GM12878 (cell line): Measurements from ENCODE around the gene ANAPC5. TPM values are rescaled to one million over a fixed set of nuclear protein-coding genes. Genes with fewer than 3 reads are reported as not detected.
A peak's percentile ranks its signal among the peaks of the same experiment; 100 is the strongest.

Experiments
- ATAC-seq: fragments of 200-7000 bp; cut with Tn5 transposase; 3 replicates; pipeline ENCODE4 v1.9.1; 2020; ENCODE audit warnings: mild to moderate bottlenecking, moderate library complexity
- BruUV-seq: library from RNA; stranded (reverse); fragments of 400-500 nt; replicated peaks from 2 replicates; lab custom pipeline; 2021; lab: Mats Ljungman, UMichigan
- CTCF ChIA-PET: fragments of 300-600 bp; sonication (Branson Sonifier 250); formaldehyde crosslinking; extraction: SDS; loops from one replicate; lab custom pipeline; 2021; ENCODE audit warnings: inconsistent platforms; lab: Yijun Ruan, JAX
- POLR2A ChIA-PET: fragments of 350-600 bp; formaldehyde crosslinking; extraction: SDS; loops from one replicate; lab custom pipeline; 2021; ENCODE audit warnings: inconsistent platforms; lab: Charles Lee
- RAD21 ChIA-PET: fragments of 300-600 bp; sonication (Branson Sonifier 250); formaldehyde crosslinking; loops from one replicate; lab custom pipeline; 2023; ENCODE audit warnings: antibody characterized with exemption; ENCODE audit not compliant: unreplicated experiment; lab: Charles Lee
- SMC1A ChIA-PET: fragments of 300-600 bp; sonication (Branson Sonifier 250); formaldehyde crosslinking; loops from one replicate; lab custom pipeline; 2023; ENCODE audit not compliant: unreplicated experiment, uncharacterized antibody; lab: Charles Lee
- DNase-seq: peaks from one replicate; pipeline ENCODE4 v3.0.0-alpha.2; 2011; ENCODE audit warnings: low read depth, low spot score
- FAIRE-seq: peaks from 3 replicates; lab custom pipeline; 2011; peaks lifted over from hg19 to GRCh38; lab: Jason Lieb, UNC
- H2AFZ ChIP-seq: 2 replicates; pipeline ENCODE4 v1.6.0; 2011; ENCODE audit warnings: low read depth, low read length, control low read depth; ENCODE audit not compliant: control insufficient read depth
- H3K27ac ChIP-seq: 2 replicates; pipeline ENCODE4 v1.5.1; 2011; ENCODE audit warnings: control low read depth; ENCODE audit not compliant: control insufficient read depth, insufficient read depth
- H3K27me3 ChIP-seq, 2 experiments: replicated peaks in 1 of 2; 2 replicates each; pipeline versions ENCODE4 v1.6.0 to v1.6.1; 2011; ENCODE audit warnings: low read length in 1 of 2; ENCODE audit not compliant: control insufficient read depth in 2 of 2, insufficient read depth in 2 of 2
- H3K36me3 ChIP-seq, 2 experiments: 2 replicates each; pipeline ENCODE4 v1.5.1; 2011; ENCODE audit warnings: low read length in 1 of 2; ENCODE audit not compliant: control insufficient read depth in 2 of 2, insufficient read depth in 2 of 2
- H3K4me1 ChIP-seq: 2 replicates; pipeline ENCODE4 v1.6.1; 2011; ENCODE audit warnings: mild to moderate bottlenecking, low read length, moderate library complexity, mixed read lengths; ENCODE audit not compliant: control insufficient read depth, insufficient read depth
- H3K4me2 ChIP-seq: 2 replicates; pipeline ENCODE4 v1.6.0; 2011; ENCODE audit warnings: control low read depth; ENCODE audit not compliant: control insufficient read depth, insufficient read depth
- H3K4me3 ChIP-seq: fragments of 200-600 bp; sonication (generic); 2 replicates; pipeline ENCODE4 v1.5.1; 2016
- H3K79me2 ChIP-seq: 2 replicates; pipeline ENCODE4 v1.6.0; 2011; ENCODE audit warnings: low read length; ENCODE audit not compliant: control insufficient read depth, insufficient read depth
- H3K9ac ChIP-seq: 2 replicates; pipeline ENCODE4 v1.8.0; 2011; ENCODE audit warnings: low read length, control low read depth, mixed read lengths; ENCODE audit not compliant: control insufficient read depth, insufficient read depth
- H3K9me3 ChIP-seq: replicated peaks from 3 replicates; pipeline ENCODE4 v1.5.1; 2011; ENCODE audit warnings: mild to moderate bottlenecking, low read length; ENCODE audit not compliant: control insufficient read depth, insufficient read depth
- H4K20me1 ChIP-seq: 2 replicates; pipeline ENCODE4 v1.6.0; 2011; ENCODE audit not compliant: control insufficient read depth, insufficient read depth
- BCL3 ChIP-seq: IDR thresholded peaks from 2 replicates; pipeline ENCODE4 v1.6.1; 2011; ENCODE audit warnings: borderline replicate concordance, low read depth, mild to moderate bottlenecking, moderate library complexity, low read length; ENCODE audit not compliant: insufficient read depth, poor library complexity, severe bottlenecking
- ETV6 ChIP-seq, 2 experiments: fragments of 450-650 bp in 1 of 2; IDR thresholded peaks in 1 of 2; conservative IDR thresholded peaks in 1 of 2; 2 replicates each; pipeline ENCODE4 v1.6.1; 2014; ENCODE audit warnings: antibody characterized with exemption in 1 of 2, borderline replicate concordance in 1 of 2, low read depth in 1 of 2, mild to moderate bottlenecking in 1 of 2, moderate library complexity in 1 of 2
- HDAC6 ChIP-seq: fragments of 200-600 bp; sonication (generic); IDR thresholded peaks from one replicate; pipeline ENCODE4 v1.8.0; 2017; ENCODE audit warnings: antibody characterized with exemption; ENCODE audit not compliant: unreplicated experiment
- HDGF ChIP-seq: fragments of 450-650 bp; IDR thresholded peaks from 2 replicates; pipeline ENCODE4 v1.6.1; 2016; ENCODE audit warnings: antibody characterized with exemption
- IRF5 ChIP-seq: fragments of 450-650 bp; IDR thresholded peaks from 2 replicates; pipeline ENCODE4 v1.6.1; 2017; ENCODE audit warnings: borderline replicate concordance
- POLR2A ChIP-seq: IDR thresholded peaks from 2 replicates; pipeline ENCODE4 v1.6.1; 2011; ENCODE audit warnings: low read depth, mild to moderate bottlenecking, low read length
- SIN3A ChIP-seq: IDR thresholded peaks from 2 replicates; pipeline ENCODE4 v1.6.1; 2012; ENCODE audit warnings: low read depth, low read length, improper control_type of control experiment
- SIX5 ChIP-seq: IDR thresholded peaks from 2 replicates; pipeline ENCODE4 v1.6.1; 2011; ENCODE audit warnings: mild to moderate bottlenecking, low read depth, low read length, moderate library complexity; ENCODE audit not compliant: severe bottlenecking
- SRF ChIP-seq, 2 experiments: IDR thresholded peaks; 2 replicates each; pipeline ENCODE4 v1.6.1; 2011; ENCODE audit warnings: low read depth in 2 of 2, low read length in 2 of 2, mild to moderate bottlenecking in 1 of 2, moderate library complexity in 1 of 2
- USF1 ChIP-seq: IDR thresholded peaks from 2 replicates; pipeline ENCODE4 v1.6.1; 2011; ENCODE audit warnings: borderline replicate concordance, low read depth, mild to moderate bottlenecking, moderate library complexity, mixed read lengths, low read length; ENCODE audit not compliant: insufficient read depth; ENCODE audit errors: extremely low read length
- ZBTB4 ChIP-seq: fragments of 450-650 bp; formaldehyde crosslinking; IDR thresholded peaks from 2 replicates; pipeline ENCODE4 v1.4.0; 2022; ENCODE audit warnings: mild to moderate bottlenecking, moderate library complexity
- WGBS: methylation state at CpG from one replicate; pipeline ENCODE4 v1.1.6; 2016; ENCODE audit warnings: low lambda C conversion rate; ENCODE audit not compliant: insufficient replicate concordance, insufficient coverage; ENCODE audit errors: missing lambda C conversion rate; 5-methylcytosine and 5-hydroxymethylcytosine counted together
- in situ Hi-C: fragments of 300-500 bp; cut with MboI; formaldehyde crosslinking; loops from 9 replicates; pipeline ENCODE4 v1.14.3; 2018; ENCODE audit warnings: mixed read lengths
- intact Hi-C: fragments of 100-400 bp; cut with micrococcal nuclease; formaldehyde crosslinking; loops from one replicate; pipeline ENCODE4 v1.14.2; 2022; ENCODE audit not compliant: unreplicated experiment
- polyA plus RNA-seq, 11 experiments: library from polyadenylated mRNA; depleted of rRNA in 4 of 11; unstranded in 6 of 11; stranded (reverse) in 5 of 11; fragments of >200 nt; fragmentation: Nextera tagmentation in 4 of 11; fragmentation: Illumina TruSeq in 1 of 11; extraction: Ambion mirVana in 4 of 11; extraction: Trizol in 1 of 11; gene quantifications; 1 replicate in 1 of 11; 2 replicates in 10 of 11; pipeline versions ENCODE4 v1.2.1 to v1.2.3, GENCODE V29; 2011 to 2016; ENCODE audit warnings: inconsistent platforms in 2 of 11, missing spikeins in 2 of 11, low read depth in 1 of 11
- total RNA-seq, 4 experiments: library from RNA; depleted of rRNA in 3 of 4; stranded (reverse); fragments of >200 nt in 3 of 4; fragmentation: Illumina TruSeq in 1 of 4; extraction: Trizol in 1 of 4; gene quantifications; 2 replicates each; pipeline versions ENCODE4 v1.2.1 to v1.2.3, GENCODE V29; 2013 to 2021

ANAPC5 gene
- total and polyA plus RNA-seq, 10 of the 15 experiments (the other 5 are each of a cell fraction or from before 2014, with no cell fraction given), result 102 to 227 (median 166) TPM

GRCh38 chr12:121295746-121296617 is 56.2 kb downstream of the ANAPC5 start (continued):
- peak; percentile 51 for TF ChIP-seq USF1
- no peak for TF ChIP-seq SRF (IDR thresholded peaks at IDR 0.05; ENCODE audit: low read depth in 2 of 2, low read length in 2 of 2)

GRCh38 chr12:121295116-121295745 is 57.0 kb downstream of the ANAPC5 start:
- ATAC-seq (peak; percentile 34), FAIRE-seq (no peak), DNase-seq (no peak)
- Histone ChIP-seq H2AFZ (peak overlapping the region; percentile 61; the same call in 1 of the 2 replicates), H3K79me2 (peaks cover 35% of the 10 kb centered on the region), H3K4me1 (peaks cover 16% of the 10 kb centered on the region), H3K9ac (peak overlapping the region; percentile 86), H3K9me3 (no peaks in the 10 kb centered on the region), H3K4me2 (peak overlapping the region; percentile 90), H3K36me3 (peaks cover 0 to 2% of the 10 kb centered on the region in 2 experiments; a peak in 1 of 4 replicates), H4K20me1 (no peaks in the 10 kb centered on the region; the same call in 1 of the 2 replicates), H3K27ac (peak overlapping the region; percentile 74), H3K27me3 (no peaks in the 10 kb centered on the region), H3K4me3 (peak overlapping the region; percentile 99)
- POLR2A ChIA-PET, result interaction anchor here (0.6 to 1.9 kb wide), 9 partner anchors 10 to 390 kb away, joined by 3 to 9 read pairs (median 5); partner anchors contain the start of gene ANAPC5
- BruUV-seq, result no TSS peak
- RAD21 ChIA-PET, result interaction anchor here (0.6 to 2.8 kb wide), 7 partner anchors 18 to 323 kb away, joined by 3 to 15 read pairs (median 9); no protein-coding TSS in a partner anchor
- CTCF ChIA-PET, result interaction anchor here (0.5 to 1.9 kb wide), 12 partner anchors 10 to 1287 kb away, joined by 3 to 4 read pairs (median 4); partner anchors contain the start of gene ANAPC5
- in situ Hi-C loops (no loop called here), intact Hi-C loops (no loop called here)
- 14% methylated on average over 7 of the region's 7 CpGs for WGBS
- SMC1A ChIA-PET, result interaction anchor here (0.5 to 2.7 kb wide), 11 partner anchors 10 to 80 kb away, joined by 3 to 20 read pairs (median 3); no protein-coding TSS in a partner anchor
- TF ChIP-seq POLR2A, result peak; percentile 31; the same call in 1 of the 2 replicates
- TF ChIP-seq ETV6 (conservative IDR thresholded peaks at IDR 0.05 in 1 of 2, IDR thresholded peaks at IDR 0.05 in 1 of 2; ENCODE audit: borderline replicate concordance in 1 of 2, low read depth in 1 of 2), result no peak
- TF ChIP-seq HDAC6, result no peak
- TF ChIP-seq BCL3, result no peak
- TF ChIP-seq SIN3A, result no peak
- TF ChIP-seq IRF5, result no peak
- TF ChIP-seq ZBTB4, result no peak
- no peak for TF ChIP-seq SIX5
- 0 out of 2 replicates have a peak, but pooled peaks have one; percentile 14 for TF ChIP-seq HDGF
